Right ventricle myocardium superior (tissue), 1 donor: ENCODE measurements around the gene ETFDH. TPM values are rescaled to one million over a fixed set of nuclear protein-coding genes. Genes with fewer than 3 reads are reported as not detected.
"Not testable (repeated sequence)": the region's sequence is repeated elsewhere in the genome, so short reads cannot be mapped to it uniquely, and the experiment has no call there.

Experiments
- ATAC-seq: fragments of 200-7000 bp; cut with Tn5 transposase; one replicate; pipeline ENCODE4 v1.9.1; 2020; ENCODE audit warnings: mild to moderate bottlenecking; ENCODE audit not compliant: poor library complexity
- DNase-seq: peaks from one replicate; pipeline ENCODE4 v3.0.0-alpha.2; 2020
- intact Hi-C: fragments of 100-400 bp; cut with DNase I; formaldehyde crosslinking; loops from one replicate; pipeline ENCODE4 v1.11.2; 2022
- total RNA-seq: library from RNA; stranded (reverse); fragmentation: NEBNext Ultra II Directional; extraction: Animal tissue kit (Norgen Biotek cat#: 25700); gene quantifications from one replicate; pipeline ENCODE4 v1.2.1, GENCODE V29; 2021
- donor health status: DM: no; HTN: yes; CAD: no; lungs with severe emphysema.

ETFDH gene
- total RNA-seq, 1 donor from 2014 or later = 389 TPM

DNA sequence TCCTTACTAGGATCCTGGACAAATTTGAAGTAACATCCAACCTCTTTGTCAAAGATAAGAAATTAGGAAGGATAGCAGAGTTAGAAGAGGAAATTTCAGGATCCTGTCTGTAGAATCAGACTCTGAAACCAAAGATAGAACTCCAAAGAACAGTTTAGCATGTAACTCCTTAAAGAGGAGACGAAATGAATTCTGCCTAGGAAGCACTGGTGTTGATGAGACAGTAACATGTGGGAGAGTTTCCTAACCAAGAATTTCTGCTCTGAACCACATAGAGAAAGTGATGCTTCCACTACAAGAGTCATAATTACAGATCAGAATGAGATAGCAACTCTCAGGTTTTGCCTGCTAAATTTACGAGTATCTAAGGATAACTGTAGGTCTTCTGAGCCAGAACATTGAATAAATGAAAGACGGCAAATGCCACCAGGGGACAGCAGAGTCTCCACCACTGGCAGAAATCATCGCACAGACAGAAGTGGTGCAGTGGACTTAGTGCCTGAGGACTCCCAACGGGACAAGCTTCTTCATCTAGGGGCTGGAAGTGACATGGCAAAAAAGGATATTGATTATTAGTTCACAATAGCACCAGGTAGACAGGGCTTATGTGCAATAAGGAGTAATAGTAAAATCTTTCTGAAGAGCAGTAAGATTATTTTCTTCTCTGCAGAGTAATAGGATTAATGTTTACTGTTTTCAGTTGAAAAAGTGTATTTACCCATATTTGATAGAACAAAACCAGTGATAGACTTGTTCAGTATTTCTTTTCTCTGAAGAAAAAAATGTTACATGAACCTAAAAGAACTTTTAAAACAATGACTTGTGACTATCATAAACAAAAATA lies 57.8 kb downstream of the ETFDH start:
- DNase-seq (peak; percentile 67), ATAC-seq (peak; percentile 98)
- intact Hi-C loops = loop anchor here (5.0 to 10.0 kb wide), 4 partner anchors 37 to 475 kb away; partner anchors contain the start of gene FNIP2

DNA sequence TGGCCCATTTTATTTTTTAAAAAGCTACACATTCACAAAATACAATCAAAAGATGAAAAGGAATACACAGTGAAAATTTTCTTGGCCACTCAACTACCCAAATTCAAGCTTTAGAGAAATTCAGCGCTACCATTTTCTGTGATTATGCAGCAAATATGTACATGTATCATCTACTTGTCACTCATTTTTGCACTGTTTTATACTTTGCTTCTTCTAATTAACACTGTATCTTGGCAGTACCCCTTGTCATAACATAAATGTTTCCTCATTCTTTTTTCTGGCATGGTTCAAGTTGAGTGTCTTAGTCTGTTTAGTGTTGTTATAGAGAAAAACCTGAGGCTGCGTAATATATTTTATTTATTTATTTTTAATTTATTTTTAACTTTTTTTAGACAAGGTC lies 66.8 kb downstream of the ETFDH start:
- no peak for ATAC-seq
- DNase-seq = no peak
- intact Hi-C loops = no loop called here

- intact Hi-C loops = no loop called here
- DNase-seq (no peak), ATAC-seq (no peak)
These were observed 67.5 kb downstream of the ETFDH start for GRCh38 chr4:158739600-158739999.

DNA sequence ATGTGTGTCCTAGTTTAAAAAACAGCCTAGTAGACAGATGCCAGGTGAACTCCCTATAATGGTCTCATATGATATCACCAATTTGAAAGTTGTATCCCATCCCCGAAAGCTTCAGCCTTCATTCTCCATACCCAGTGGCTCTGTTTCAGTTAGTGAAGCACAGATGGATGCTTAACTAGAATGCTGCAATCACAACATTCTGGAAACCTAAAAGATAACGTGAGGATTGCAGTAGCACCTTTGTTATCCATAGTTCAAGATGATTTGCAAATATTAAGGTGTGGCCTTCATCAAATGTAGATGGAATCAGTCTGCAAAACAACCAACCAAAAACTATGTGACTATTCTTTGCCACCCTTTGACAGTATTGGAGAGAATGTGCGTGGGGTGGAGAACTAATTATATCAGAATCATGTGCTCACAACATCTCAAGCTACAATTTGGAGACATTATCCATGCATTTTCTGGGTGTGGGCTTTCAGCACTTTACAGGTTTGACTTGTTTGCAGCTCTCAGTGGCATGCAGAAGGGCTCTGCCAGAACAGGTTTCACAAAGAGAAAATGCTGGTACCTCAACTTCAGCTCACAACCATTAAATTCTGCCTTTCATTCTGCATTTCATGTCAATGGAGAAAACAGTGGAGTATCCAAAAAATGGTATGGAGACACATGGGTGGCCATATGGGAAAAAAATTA lies 69.4 kb downstream of the ETFDH start:
- intact Hi-C loops = no loop called here
- DNase-seq (no peak), ATAC-seq (no peak)

DNA sequence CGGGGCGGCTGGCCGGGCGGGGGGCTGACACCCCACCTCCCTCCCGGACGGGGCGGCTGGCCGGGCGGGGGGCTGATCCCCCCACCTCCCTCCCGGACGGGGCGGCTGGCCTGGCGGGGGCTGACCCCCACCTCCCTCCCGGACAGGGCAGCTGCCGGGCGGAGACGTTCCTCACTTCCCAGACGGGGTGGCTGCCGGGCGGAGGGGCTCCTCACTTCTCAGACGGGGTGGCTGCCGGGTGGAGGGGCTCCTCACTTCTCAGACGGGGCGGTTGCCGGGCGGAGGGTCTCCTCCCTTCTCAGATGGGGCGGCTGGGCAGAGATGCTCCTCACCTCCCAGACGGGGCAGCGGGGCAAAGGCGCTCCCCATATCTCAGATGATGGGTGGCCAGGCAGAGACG lies 74.4 kb downstream of the ETFDH start:
- intact Hi-C loops, DNase-seq, ATAC-seq: not testable (repeated sequence)

DNA sequence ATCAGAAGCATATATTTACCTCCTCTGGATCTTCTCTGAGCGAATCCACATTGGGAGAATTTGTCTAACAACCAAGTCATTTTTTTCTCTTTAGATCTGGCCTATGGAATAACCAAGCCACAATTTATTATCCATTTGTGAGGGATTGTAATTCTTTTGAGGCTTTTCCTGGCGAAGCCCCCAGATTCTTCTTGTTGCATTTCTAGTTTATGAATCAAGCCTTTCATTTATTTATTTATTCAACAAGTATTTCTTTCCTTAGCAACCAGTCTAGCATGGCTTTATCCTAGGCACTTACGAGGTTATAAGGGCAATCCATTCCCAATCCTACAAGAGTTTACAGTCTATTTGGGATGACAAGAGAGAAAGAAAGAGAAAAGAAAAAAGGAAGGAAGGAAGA lies 78.3 kb downstream of the ETFDH start:
- intact Hi-C loops = no loop called here
- ATAC-seq (no peak), DNase-seq (no peak)

DNA sequence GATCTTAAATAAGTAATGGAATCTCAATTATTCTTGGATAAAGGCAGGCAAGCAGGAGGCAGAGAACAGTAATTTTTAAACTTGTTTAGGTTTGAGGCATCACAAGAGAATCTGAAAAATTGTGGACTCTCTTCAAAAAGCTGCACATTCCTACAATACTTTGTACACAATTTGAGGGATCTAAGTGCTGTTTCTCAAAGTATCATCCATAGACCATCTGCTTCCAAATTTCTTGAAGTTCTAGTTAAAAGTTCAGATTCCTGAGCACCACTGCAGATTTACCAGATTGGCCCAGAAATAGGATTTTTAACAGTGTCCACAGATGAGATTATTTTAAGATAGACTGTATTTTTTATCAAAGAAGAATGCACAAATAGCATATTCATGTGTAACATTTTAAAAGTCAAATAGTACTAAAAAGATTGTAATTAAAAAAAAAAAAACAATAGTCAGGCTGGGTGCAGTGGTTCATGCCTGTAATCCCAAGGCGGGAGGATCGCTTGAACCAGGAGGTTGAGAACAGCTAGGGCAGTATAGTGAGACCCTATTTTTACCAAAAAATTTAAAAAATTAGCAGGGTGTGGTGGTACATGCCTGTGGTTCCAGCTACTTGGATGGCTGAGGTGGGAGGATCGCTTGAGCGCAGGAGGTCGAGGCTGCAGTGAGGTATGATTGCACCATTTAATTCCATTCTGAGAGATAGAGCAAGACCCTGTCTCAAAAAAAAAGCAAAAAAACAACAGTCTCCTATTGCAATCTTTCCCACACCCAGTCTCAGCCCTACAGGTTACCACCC lies 82.5 kb downstream of the ETFDH start:
- ATAC-seq = no peak
- intact Hi-C loops = no loop called here
- DNase-seq = no peak

DNA sequence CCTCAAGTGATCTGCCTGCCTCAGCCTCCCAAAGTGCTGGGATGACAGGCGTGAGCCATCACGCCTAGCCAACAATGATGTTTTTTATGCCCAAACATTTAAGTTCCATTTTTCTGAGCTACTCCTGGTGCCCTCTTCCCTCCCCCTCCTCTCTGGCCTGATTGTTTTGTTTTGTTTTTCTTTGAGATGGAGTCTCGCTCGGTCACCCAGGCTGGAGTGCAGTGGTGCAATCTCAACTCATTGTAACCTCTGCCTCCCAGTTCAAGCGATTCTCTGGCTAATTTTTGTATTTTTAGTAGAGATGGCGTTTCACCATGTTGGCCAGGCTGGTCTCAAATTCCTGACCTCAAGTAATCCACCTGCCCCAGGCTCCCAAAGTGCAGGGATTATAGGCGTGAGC lies 83.7 kb downstream of the ETFDH start:
- ATAC-seq, intact Hi-C loops, DNase-seq: not testable (repeated sequence)

DNA sequence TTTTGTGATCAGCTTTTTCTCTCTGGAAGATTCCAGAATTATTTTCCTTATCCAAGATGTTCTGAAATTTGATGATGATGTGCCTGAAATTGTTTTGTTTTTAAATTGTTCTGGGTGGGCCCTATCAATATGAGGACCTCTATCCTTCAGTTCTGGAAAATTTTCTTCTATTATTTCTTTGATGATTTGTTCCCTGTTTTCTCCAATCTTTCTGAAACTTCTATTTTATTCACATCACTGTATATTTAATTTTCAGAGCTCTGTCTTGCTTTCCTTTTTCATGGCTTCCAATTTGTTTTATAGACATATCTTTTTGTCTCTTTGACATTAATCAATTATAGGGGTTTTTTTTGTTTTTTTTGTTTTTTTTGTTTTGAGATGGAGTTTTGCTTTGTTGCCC lies 84.5 kb downstream of the ETFDH start:
- intact Hi-C loops = no loop called here
- no peak for ATAC-seq
- no peak for DNase-seq

DNA sequence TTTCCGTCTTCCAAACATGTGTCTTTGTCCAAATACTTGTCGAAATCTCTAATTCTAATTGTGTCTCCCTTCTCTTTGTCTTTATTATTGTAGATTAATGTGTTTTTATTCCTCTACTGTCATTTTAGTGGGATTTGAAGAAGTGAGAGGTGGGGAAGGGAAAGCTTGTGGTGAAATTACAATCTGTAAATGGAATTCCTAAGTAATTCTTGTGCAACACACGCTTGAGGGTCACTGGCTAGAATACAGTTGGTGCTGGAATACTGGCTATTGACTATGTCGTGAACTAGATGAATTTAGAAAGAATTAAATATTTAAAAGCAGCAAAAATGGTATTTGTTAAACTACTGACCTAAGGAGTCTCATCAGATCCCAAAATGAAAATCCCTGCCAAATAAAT lies 86.0 kb downstream of the ETFDH start:
- intact Hi-C loops = no loop called here
- no peak for DNase-seq
- no peak for ATAC-seq

DNA sequence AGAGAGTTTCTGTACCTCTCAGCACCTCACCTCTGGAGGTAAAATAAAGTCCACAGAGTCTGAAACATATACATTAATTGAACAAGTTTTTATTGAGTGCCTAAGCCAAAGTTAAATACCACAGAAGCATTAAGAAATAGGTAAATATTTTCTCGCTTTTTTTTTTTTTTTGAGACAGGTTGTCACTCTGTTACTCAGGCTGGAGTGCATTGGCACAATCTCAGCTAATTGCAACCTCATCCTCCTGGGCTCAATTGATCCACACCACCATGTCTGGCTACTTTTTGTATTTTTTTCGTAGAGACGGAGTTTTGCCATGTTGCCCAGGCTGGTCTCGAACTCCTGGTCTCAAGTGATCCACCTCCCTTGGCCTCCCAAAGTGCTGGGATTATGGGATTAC lies 86.6 kb downstream of the ETFDH start:
- intact Hi-C loops = no loop called here

More for the DNA sequence above, 86.6 kb downstream of the ETFDH start:
- no peak for ATAC-seq
- no peak for DNase-seq

Other genes with a start within 250 kb of the ETFDH start
- not detected for gene RXFP1, start 150.4 kb upstream of the ETFDH start, total RNA-seq
- 4.2 TPM for gene C4orf46, start 409 bp upstream of the ETFDH start, total RNA-seq
- 36.3 TPM for gene PPID, start 51.1 kb downstream of the ETFDH start, total RNA-seq
- gene FNIP2, start 96.7 kb downstream of the ETFDH start, total RNA-seq = 46.2 TPM